ENCODE measurements around the gene DAAM1. TPM values are rescaled to one million over a fixed set of nuclear protein-coding genes. Genes with fewer than 3 reads are reported as not detected.

The DAAM1 gene
- polyA plus RNA-seq, 2 of the 4 experiments (the other 2 are of a cell fraction) = 6.8 to 10.8 TPM

DNA sequence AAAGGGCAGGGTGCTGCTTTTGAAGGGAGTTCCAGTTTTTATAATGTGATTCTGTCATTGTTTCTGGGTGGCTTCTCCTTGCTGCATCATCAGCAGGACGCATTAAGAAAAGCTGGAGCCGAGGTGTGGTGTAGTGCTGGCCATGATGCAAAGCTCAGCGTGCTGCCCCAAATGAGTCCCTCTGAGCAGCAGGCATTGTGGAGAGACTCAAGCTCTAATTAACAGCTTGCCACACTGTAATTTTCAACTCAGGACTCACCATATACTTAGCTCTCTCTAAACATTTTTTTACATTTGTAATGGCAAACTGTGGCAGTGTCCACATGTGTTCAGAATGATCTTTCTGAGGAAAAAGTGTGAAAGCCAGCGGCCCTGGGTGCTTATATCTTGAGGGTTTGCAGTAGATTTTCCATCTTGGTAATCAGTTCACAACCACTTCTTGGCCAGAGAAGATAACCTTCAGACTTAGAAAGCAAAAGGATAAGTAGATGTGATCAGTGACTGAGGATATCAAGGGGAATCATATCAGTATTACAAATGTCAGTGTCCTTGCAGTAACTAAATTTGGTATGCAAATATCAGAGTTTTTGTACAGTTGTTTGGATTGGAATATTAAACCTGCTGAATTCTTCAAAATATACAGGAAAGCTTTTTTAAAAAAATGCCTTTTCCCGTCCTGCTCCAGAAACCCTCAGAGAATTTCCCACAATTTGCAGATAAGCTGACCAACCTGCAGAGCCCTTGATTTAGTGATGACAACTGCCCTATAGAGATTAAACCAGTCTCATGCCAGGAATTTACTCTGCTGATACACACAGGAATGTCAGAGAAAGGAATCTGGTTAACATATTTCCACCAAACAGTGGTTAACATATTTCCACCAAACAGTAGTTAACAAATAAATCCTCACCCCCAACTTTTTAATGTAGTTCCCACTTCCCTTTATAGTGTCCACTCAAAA, 63.6 kb downstream of the DAAM1 start:
- WGBS (ENCODE audit: missing lambda C conversion rate) = 92% methylated on average over 5 of the region's 5 CpGs
- ChIA-PET POLR2A (interaction anchor here (0.7 kb wide), 1 partner anchor 63 kb away, joined by 4 read pairs; no protein-coding TSS in a partner anchor), CTCF (interaction anchor here (1.4 kb wide), 1 partner anchor 11 kb away, joined by 6 read pairs; no protein-coding TSS in a partner anchor)
- no peak for FAIRE-seq
- ATAC-seq = no peak
- no peak for DNase-seq (ENCODE audit: low read depth in 1 of 2, low spot score in 1 of 2)
- no peak overlapping the region for H3K27ac ChIP-seq
- no peak overlapping the region for H3K4me3 ChIP-seq
- no peaks in the 10 kb centered on the region for H3K9me3 ChIP-seq
- H3K4me1 ChIP-seq = peaks cover 34% of the 10 kb centered on the region
- H3K4me2 ChIP-seq = no peak overlapping the region
- TF ChIP-seq SMC3 (IDR thresholded peaks at IDR 0.05) = no peak
- no peak for TF ChIP-seq KDM5A (IDR thresholded peaks at IDR 0.05)

DNA sequence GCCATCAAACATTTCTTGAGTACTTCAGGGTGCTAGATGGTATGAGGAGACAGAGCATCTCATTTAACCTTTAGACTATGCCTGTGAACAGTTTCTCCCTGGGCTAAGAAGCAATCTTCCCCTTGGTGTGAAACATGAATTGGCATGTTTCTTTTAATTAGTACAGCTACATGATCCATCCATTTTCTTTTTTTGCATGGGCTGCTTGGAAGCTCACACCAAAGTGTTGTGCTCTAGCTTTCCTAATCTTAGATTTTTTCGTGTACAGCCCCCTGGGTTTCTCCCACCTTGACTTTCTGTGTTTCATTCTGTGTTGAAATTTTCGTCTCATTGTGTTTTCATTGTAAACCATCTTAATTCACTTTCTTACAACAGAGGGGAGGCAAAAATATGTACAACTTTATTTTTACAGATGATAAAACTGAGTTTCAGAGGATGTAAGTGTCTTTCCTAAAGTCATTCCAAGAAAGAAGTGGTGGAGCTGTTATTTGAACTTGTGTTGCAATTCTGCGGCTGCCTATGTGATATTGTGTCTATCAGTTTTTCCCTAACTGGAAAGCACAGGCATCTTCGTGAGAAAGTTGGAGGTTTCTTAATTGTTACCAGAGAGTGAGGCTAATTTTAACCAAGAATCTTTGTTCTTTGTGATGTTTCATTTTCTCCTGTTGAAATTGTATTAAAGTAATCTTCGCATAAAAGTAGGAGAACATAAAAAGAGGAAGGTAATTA, 64.5 kb downstream of the DAAM1 start:
- ChIA-PET CTCF (interaction anchor here (0.9 to 1.4 kb wide), 2 partner anchors 10 to 24 kb away, joined by 3 to 6 read pairs; no protein-coding TSS in a partner anchor), POLR2A (no interaction called here)
- ATAC-seq = no peak
- Histone ChIP-seq H3K4me1 (peaks cover 31% of the 10 kb centered on the region), H3K27ac (no peak overlapping the region), H3K4me2 (no peak overlapping the region), H3K9me3 (no peaks in the 10 kb centered on the region), H3K4me3 (no peak overlapping the region)
- FAIRE-seq = no peak
- DNase-seq (ENCODE audit: low read depth in 1 of 2, low spot score in 1 of 2) = no peak
- 82% methylated on average over 5 of the region's 5 CpGs for WGBS (ENCODE audit: missing lambda C conversion rate)
- TF ChIP-seq, protein P1, sequence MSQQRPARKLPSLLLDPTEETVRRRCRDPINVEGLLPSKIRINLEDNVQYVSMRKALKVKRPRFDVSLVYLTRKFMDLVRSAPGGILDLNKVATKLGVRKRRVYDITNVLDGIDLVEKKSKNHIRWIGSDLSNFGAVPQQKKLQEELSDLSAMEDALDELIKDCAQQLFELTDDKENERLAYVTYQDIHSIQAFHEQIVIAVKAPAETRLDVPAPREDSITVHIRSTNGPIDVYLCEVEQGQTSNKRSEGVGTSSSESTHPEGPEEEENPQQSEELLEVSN (IDR thresholded peaks at IDR 0.05; ENCODE audit: borderline replicate concordance, low read depth) = no peak
- no peak for TF ChIP-seq JUN (IDR thresholded peaks at IDR 0.05)
- TF ChIP-seq FOSL2 (IDR thresholded peaks at IDR 0.05) = no peak
- no peak for TF ChIP-seq FOSL2 (CRISPR knock-in tag; IDR thresholded peaks at IDR 0.05)
- TF ChIP-seq BHLHE40 (IDR thresholded peaks at IDR 0.05; ENCODE audit: low read depth, low read length) = no peak
- TF ChIP-seq TP53 (CRISPR knock-in tag; IDR thresholded peaks at IDR 0.05) = no peak
- TF ChIP-seq, protein P2, sequence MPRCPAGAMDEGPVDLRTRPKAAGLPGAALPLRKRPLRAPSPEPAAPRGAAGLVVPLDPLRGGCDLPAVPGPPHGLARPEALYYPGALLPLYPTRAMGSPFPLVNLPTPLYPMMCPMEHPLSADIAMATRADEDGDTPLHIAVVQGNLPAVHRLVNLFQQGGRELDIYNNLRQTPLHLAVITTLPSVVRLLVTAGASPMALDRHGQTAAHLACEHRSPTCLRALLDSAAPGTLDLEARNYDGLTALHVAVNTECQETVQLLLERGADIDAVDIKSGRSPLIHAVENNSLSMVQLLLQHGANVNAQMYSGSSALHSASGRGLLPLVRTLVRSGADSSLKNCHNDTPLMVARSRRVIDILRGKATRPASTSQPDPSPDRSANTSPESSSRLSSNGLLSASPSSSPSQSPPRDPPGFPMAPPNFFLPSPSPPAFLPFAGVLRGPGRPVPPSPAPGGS (IDR thresholded peaks at IDR 0.05) = no peak
- no peak for TF ChIP-seq RFX5 (IDR thresholded peaks at IDR 0.05)
- no peak for TF ChIP-seq GATA3 (IDR thresholded peaks at IDR 0.05; ENCODE audit: borderline replicate concordance)
- TF ChIP-seq NPAS2 (CRISPR knock-in tag; IDR thresholded peaks at IDR 0.05; ENCODE audit: borderline replicate concordance) = no peak
- no peak for TF ChIP-seq ZC3H11A (IDR thresholded peaks at IDR 0.05)
- no peak for TF ChIP-seq CHD2 (IDR thresholded peaks at IDR 0.05; ENCODE audit: low read length, partially characterized antibody)
- no peak for TF ChIP-seq CEBPB (IDR thresholded peaks at IDR 0.05)
- TF ChIP-seq, protein P3, sequence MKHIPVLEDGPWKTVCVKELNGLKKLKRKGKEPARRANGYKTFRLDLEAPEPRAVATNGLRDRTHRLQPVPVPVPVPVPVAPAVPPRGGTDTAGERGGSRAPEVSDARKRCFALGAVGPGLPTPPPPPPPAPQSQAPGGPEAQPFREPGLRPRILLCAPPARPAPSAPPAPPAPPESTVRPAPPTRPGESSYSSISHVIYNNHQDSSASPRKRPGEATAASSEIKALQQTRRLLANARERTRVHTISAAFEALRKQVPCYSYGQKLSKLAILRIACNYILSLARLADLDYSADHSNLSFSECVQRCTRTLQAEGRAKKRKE (CRISPR knock-in tag; IDR thresholded peaks at IDR 0.05; ENCODE audit: low read depth) = no peak
- TF ChIP-seq PHF8 (IDR thresholded peaks at IDR 0.05; ENCODE audit: borderline replicate concordance, low read depth) = no peak
- TF ChIP-seq HEYL (CRISPR knock-in tag; IDR thresholded peaks at IDR 0.05) = no peak
- no peak for TF ChIP-seq HDAC2 (IDR thresholded peaks at IDR 0.05)
- no peak for TF ChIP-seq ZSCAN20 (CRISPR knock-in tag; IDR thresholded peaks at IDR 0.05)
- no peak for TF ChIP-seq NFE2L2 (conservative IDR thresholded peaks at IDR 0.05; ENCODE audit: low read length)
- no peak for TF ChIP-seq FOSB (CRISPR knock-in tag; IDR thresholded peaks at IDR 0.05)

Data from A549 (cell line).